Peyer's patch (tissue), 4 donors: ENCODE data around the gene GPC5. TPM values are rescaled to one million over a fixed set of nuclear protein-coding genes. Genes with fewer than 3 reads are reported as not detected.

ENCODE experiments used
- DNase-seq, 3 donors: peaks; one replicate each; pipeline ENCODE4 v3.0.0-alpha.2; 2017 to 2019
- H3K27ac ChIP-seq, 4 donors: fragments of 200-600 bp; sonication (generic); one replicate each; pipeline ENCODE4 v1.5.1; 2016 to 2019
- H3K27me3 ChIP-seq, 2 donors: fragments of 200-600 bp; sonication (generic); one replicate each; pipeline ENCODE4 v1.5.1; 2019
- H3K36me3 ChIP-seq, 3 donors: fragments of 200-600 bp; sonication (generic); one replicate each; pipeline ENCODE4 v1.5.1; 2016 to 2019
- H3K4me1 ChIP-seq, 4 donors: fragments of 200-600 bp; sonication (generic); one replicate each; pipeline ENCODE4 v1.5.1; 2016 to 2019
- H3K4me3 ChIP-seq, 4 donors: fragments of 200-600 bp; sonication (generic); 1 replicate in 3 of 4; 2 replicates in 1 of 4; pipeline ENCODE4 v1.5.1; 2016 to 2019; ENCODE audit warnings: mild to moderate bottlenecking in 1 of 4
- H3K9me3 ChIP-seq, 4 donors: fragments of 200-600 bp; sonication (generic); one replicate each; pipeline ENCODE4 v1.5.1; 2016 to 2019; ENCODE audit warnings: mild to moderate bottlenecking in 1 of 4
- POLR2A ChIP-seq, 2 donors: fragments of 450-650 bp; IDR thresholded peaks; one replicate each; pipeline ENCODE4 v1.5.1; 2017; ENCODE audit warnings: antibody characterized with exemption in 2 of 2, mild to moderate bottlenecking in 2 of 2, moderate library complexity in 2 of 2
- total RNA-seq, 4 donors: library from RNA; depleted of rRNA; stranded (reverse); fragments of >200 nt; gene quantifications; one replicate each; pipeline ENCODE4 v1.1.0, GENCODE V29; 2016
- TF ChIP-seq, protein P1 (sequence below), 6 experiments: fragments of 450-650 bp in 4 of 6; fragments of 200-600 bp in 2 of 6; sonication (generic) in 1 of 6; IDR thresholded peaks; one replicate each; pipeline ENCODE4 v1.5.1; 2017 to 2019; ENCODE audit warnings: antibody characterized with exemption in 6 of 6, mild to moderate bottlenecking in 3 of 6, moderate library complexity in 1 of 6

The GPC5 gene
- total RNA-seq, 4 donors from 2014 or later: 4.1 TPM; not detected in 3

- no peak for TF ChIP-seq POLR2A (IDR thresholded peaks at IDR 0.05)
- TF ChIP-seq, protein P1, sequence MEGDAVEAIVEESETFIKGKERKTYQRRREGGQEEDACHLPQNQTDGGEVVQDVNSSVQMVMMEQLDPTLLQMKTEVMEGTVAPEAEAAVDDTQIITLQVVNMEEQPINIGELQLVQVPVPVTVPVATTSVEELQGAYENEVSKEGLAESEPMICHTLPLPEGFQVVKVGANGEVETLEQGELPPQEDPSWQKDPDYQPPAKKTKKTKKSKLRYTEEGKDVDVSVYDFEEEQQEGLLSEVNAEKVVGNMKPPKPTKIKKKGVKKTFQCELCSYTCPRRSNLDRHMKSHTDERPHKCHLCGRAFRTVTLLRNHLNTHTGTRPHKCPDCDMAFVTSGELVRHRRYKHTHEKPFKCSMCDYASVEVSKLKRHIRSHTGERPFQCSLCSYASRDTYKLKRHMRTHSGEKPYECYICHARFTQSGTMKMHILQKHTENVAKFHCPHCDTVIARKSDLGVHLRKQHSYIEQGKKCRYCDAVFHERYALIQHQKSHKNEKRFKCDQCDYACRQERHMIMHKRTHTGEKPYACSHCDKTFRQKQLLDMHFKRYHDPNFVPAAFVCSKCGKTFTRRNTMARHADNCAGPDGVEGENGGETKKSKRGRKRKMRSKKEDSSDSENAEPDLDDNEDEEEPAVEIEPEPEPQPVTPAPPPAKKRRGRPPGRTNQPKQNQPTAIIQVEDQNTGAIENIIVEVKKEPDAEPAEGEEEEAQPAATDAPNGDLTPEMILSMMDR (IDR thresholded peaks at IDR 0.05): no peak
- no peaks in the 10 kb centered on the region for H3K4me1 ChIP-seq
- no peak for DNase-seq
These were observed 947.2 kb downstream of the GPC5 start for GRCh38 chr13:92345627-92346026.

DNA sequence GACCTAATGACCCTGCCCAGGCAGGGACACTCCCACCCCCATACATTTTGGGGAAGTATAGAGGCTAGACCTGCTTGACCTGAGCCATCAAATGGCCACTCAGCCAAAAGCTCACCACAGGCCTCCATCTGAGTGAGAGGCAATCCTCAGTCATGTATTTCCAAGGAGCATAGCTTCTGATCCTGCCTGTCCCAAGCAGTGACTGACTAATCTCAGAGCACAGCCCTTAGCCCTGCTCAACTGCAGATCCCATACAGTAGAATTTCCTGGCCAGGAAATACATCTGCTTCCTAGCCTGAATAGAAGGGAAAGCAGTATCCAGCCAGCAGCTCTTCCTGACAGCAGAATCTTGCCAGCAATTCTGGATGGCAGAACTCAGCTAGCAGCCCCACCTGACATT, 947.6 kb downstream of the GPC5 start:
- Histone ChIP-seq H3K9me3 (no peaks in the 10 kb centered on the region), H3K36me3 (no peaks in the 10 kb centered on the region), H3K27ac (no peak overlapping the region), H3K27me3 (no peaks in the 10 kb centered on the region), H3K4me1 (no peaks in the 10 kb centered on the region), H3K4me3 (no peak overlapping the region)
- TF ChIP-seq, protein P1 (IDR thresholded peaks at IDR 0.05): no peak
- TF ChIP-seq POLR2A (IDR thresholded peaks at IDR 0.05): no peak
- no peak for DNase-seq

More at GRCh38 chr13:92345627-92346026, 947.2 kb downstream of the GPC5 start:
- H3K36me3 ChIP-seq: no peaks in the 10 kb centered on the region
- no peaks in the 10 kb centered on the region for H3K27me3 ChIP-seq
- H3K9me3 ChIP-seq: no peaks in the 10 kb centered on the region
- H3K27ac ChIP-seq: no peak overlapping the region
- H3K4me3 ChIP-seq: no peak overlapping the region

DNA sequence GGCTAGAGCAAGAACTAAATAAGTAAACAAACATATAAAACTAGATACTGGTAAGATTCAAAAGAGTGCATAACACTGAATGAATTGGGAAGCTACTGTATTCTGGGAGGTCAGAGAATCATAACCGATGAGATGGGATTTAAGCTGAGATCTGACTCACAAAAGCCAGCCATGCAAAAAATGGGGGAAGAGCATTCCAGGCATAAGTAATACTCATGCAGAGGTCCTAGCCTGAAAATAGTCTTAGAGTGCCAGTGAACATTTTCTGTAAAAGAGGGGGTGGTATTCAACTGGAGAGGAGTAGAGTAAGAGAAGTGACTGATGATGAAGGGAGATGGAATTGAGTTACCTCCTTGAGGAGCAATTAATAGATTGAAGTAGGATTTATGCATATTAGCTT, 956.2 kb downstream of the GPC5 start:
- Histone ChIP-seq H3K9me3 (peaks cover 0 to 2% (median 0%) of the 10 kb centered on the region in 4 donors), H3K27me3 (no peaks in the 10 kb centered on the region), H3K4me3 (no peak overlapping the region), H3K27ac (no peak overlapping the region), H3K4me1 (no peaks in the 10 kb centered on the region), H3K36me3 (no peaks in the 10 kb centered on the region)
- DNase-seq: no peak
- TF ChIP-seq, protein P1 (IDR thresholded peaks at IDR 0.05): no peak
- TF ChIP-seq POLR2A (IDR thresholded peaks at IDR 0.05): no peak

DNA sequence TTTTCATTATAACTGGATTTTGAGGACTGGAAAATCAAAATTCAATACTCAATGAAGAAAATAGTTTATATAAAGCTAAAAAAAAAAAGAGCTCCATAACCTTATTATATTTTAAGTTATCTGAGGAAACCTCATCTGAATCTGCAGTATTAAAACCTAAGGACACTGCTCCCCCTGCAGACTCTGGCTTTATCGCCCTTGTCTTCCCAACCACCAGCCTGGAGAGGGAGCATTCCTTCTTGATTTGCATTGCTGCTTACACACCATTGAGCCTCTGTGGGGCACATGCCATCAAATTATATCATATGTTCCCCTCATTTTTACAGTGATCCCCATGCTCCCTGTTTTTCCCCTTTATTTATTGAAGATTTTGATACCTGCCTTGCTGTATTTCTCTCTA, 956.8 kb downstream of the GPC5 start:
- no peak for TF ChIP-seq POLR2A (IDR thresholded peaks at IDR 0.05)
- TF ChIP-seq, protein P1 (IDR thresholded peaks at IDR 0.05): peak in 3 of 6 experiments; percentile 19 to 39 (median 26)
- no peak for DNase-seq
- no peaks in the 10 kb centered on the region for H3K36me3 ChIP-seq
- H3K4me3 ChIP-seq: no peak overlapping the region
- H3K9me3 ChIP-seq: peaks cover 0 to 2% (median 0%) of the 10 kb centered on the region in 4 donors
- no peaks in the 10 kb centered on the region for H3K27me3 ChIP-seq
- H3K4me1 ChIP-seq: no peaks in the 10 kb centered on the region
- H3K27ac ChIP-seq: no peak overlapping the region

DNA sequence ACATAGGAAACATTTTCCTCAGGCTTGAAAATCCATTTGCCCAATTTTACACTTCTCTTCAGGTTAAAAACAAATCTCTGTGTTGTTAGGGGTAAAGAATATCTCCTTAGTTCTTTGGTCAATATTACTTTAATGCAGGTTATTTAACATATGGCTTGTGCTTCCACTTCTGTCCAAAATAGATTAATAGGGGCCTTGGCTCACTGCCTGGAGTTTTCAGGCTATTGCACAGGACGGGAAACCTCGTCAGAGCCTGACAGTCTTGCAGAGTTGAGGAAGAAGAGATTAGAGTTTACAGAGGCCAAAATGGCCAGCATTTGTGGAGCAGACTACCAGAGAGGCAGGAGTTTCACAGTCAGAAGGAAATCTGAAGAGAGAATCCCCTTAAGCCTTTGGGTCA, 964.3 kb downstream of the GPC5 start:
- Histone ChIP-seq H3K27me3 (no peaks in the 10 kb centered on the region), H3K4me1 (no peaks in the 10 kb centered on the region), H3K9me3 (peaks cover 0 to 2% (median 0%) of the 10 kb centered on the region in 4 donors), H3K4me3 (no peak overlapping the region), H3K36me3 (no peaks in the 10 kb centered on the region), H3K27ac (no peak overlapping the region)
- no peak for DNase-seq
- TF ChIP-seq, protein P1 (IDR thresholded peaks at IDR 0.05): no peak
- TF ChIP-seq POLR2A (IDR thresholded peaks at IDR 0.05): no peak

DNA sequence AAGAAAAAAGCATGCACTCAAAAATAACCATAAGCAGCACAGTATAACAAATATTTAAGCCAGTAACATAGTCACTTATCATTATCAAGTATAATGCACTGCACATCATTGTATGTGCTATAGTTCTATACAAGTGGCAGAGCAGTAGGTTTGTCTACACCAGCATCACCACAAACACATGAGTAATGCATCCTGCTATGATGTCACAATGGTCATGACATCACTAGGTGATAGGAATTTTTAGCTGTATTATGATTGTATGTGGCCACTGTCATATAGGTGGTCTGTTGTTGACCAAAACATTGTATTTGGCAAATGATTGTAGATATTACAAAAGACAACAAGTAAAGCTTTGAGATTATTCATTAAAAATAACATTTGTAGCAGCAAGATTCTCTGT, 967.5 kb downstream of the GPC5 start:
- H3K27me3 ChIP-seq: no peaks in the 10 kb centered on the region
- no peaks in the 10 kb centered on the region for H3K36me3 ChIP-seq
- no peaks in the 10 kb centered on the region for H3K9me3 ChIP-seq
- no peak overlapping the region for H3K4me3 ChIP-seq
- H3K4me1 ChIP-seq: no peaks in the 10 kb centered on the region
- no peak for DNase-seq
- TF ChIP-seq POLR2A (IDR thresholded peaks at IDR 0.05): no peak
- no peak overlapping the region for H3K27ac ChIP-seq
